A549 (cell line): ENCODE data around the gene C12orf43. TPM values are rescaled to one million over a fixed set of nuclear protein-coding genes. Genes with fewer than 3 reads are reported as not detected.

Experiments used
- ATAC-seq, 2 experiments: fragments of 200-7000 bp in 1 of 2; fragments of >200 bp in 1 of 2; cut with Nextera tagmentation in 1 of 2; cut with Tn5 transposase in 1 of 2; 3 replicates each; pipeline versions ENCODE4 v1.8.0 to v1.9.1; 2018 to 2020; ENCODE audit warnings: mild to moderate bottlenecking in 1 of 2, moderate library complexity in 1 of 2
- CTCF ChIA-PET: fragments of 300-600 bp; sonication (Branson Sonifier 250); formaldehyde crosslinking; extraction: SDS; loops from one replicate; lab custom pipeline; 2021; ENCODE audit warnings: antibody characterized with exemption, inconsistent platforms; lab: Yijun Ruan, JAX
- POLR2A ChIA-PET: fragments of 350-600 bp; formaldehyde crosslinking; extraction: SDS; loops from one replicate; lab custom pipeline; 2021; ENCODE audit warnings: antibody characterized with exemption, inconsistent platforms; lab: Yijun Ruan, JAX
- DNase-seq, 2 experiments: peaks; one replicate each; pipeline versions ENCODE4 v3.0.0 to v3.0.0-alpha.2; 2011 to 2016; ENCODE audit warnings: low read depth in 1 of 2, low spot score in 1 of 2
- FAIRE-seq: peaks from 2 replicates; lab custom pipeline; 2011; peaks lifted over from hg19 to GRCh38; lab: Jason Lieb, UNC
- H3K27ac ChIP-seq, 2 experiments: fragments of >200 bp; sonication (Bioruptor Twin); formaldehyde crosslinking; 3 replicates each; pipeline ENCODE4 v1.5.1; 2016 to 2017
- H3K4me1 ChIP-seq: fragments of >200 bp; sonication (Bioruptor Twin); formaldehyde crosslinking; 3 replicates; pipeline ENCODE4 v1.6.1; 2016
- H3K4me2 ChIP-seq: fragments of >200 bp; sonication (Bioruptor Twin); formaldehyde crosslinking; 3 replicates; pipeline ENCODE4 v1.6.1; 2016
- H3K4me3 ChIP-seq: fragments of >200 bp; sonication (Bioruptor Twin); formaldehyde crosslinking; 3 replicates; pipeline ENCODE4 v1.5.1; 2016
- H3K9me3 ChIP-seq: fragments of >200 bp; sonication (Bioruptor Twin); formaldehyde crosslinking; 3 replicates; pipeline ENCODE4 v1.6.1; 2016
- E2F6 ChIP-seq: IDR thresholded peaks from 2 replicates; pipeline ENCODE4 v1.6.1; 2012; ENCODE audit warnings: low read depth, borderline replicate concordance
- EHMT2 ChIP-seq: fragments of 200-600 bp; sonication (generic); IDR thresholded peaks from 2 replicates; pipeline ENCODE4 v1.6.1; 2016; ENCODE audit warnings: antibody characterized with exemption, low read depth, mild to moderate bottlenecking, moderate library complexity
- FOSL2 ChIP-seq, 2 experiments: fragments of 450-650 bp in 1 of 2; fragments of >200 bp in 1 of 2; sonication (Bioruptor Twin) in 1 of 2; formaldehyde crosslinking; IDR thresholded peaks; 2 replicates each; pipeline versions ENCODE4 v1.5.0 to v1.6.1; 2016 to 2020; ENCODE audit warnings: mild to moderate bottlenecking in 1 of 2, moderate library complexity in 1 of 2
- FOXS1 ChIP-seq: fragments of 250-450 bp; sonication (Bioruptor Pico); IDR thresholded peaks from 2 replicates; pipeline ENCODE4 v1.5.0; 2020; ENCODE audit warnings: mild to moderate bottlenecking, moderate library complexity
- HES2 ChIP-seq: fragments of >200 bp; sonication (Bioruptor Twin); formaldehyde crosslinking; IDR thresholded peaks from 2 replicates; pipeline ENCODE4 v1.6.1; 2016
- HOXA7 ChIP-seq: fragments of 250-450 bp; sonication (Bioruptor Pico); IDR thresholded peaks from 2 replicates; pipeline ENCODE4 v1.5.0; 2020; ENCODE audit warnings: mild to moderate bottlenecking, moderate library complexity
- KDM1A ChIP-seq: fragments of 200-600 bp; sonication (generic); IDR thresholded peaks from 2 replicates; pipeline ENCODE4 v1.6.1; 2016; ENCODE audit warnings: low read depth, mild to moderate bottlenecking
- KDM5A ChIP-seq: fragments of 200-600 bp; sonication (generic); IDR thresholded peaks from 2 replicates; pipeline ENCODE4 v1.6.1; 2016; ENCODE audit warnings: antibody characterized with exemption, mild to moderate bottlenecking
- PBX3 ChIP-seq: IDR thresholded peaks from 2 replicates; pipeline ENCODE4 v1.6.1; 2012
- RAD21 ChIP-seq, 2 experiments: fragments of >200 bp in 1 of 2; sonication (Bioruptor Twin) in 1 of 2; formaldehyde crosslinking in 1 of 2; IDR thresholded peaks in 1 of 2; conservative IDR thresholded peaks in 1 of 2; 2 replicates in 1 of 2; 3 replicates in 1 of 2; pipeline ENCODE4 v1.6.1; 2012 to 2018; ENCODE audit warnings: inconsistent platforms in 1 of 2
- RFX5 ChIP-seq: fragments of 450-650 bp; IDR thresholded peaks from 2 replicates; pipeline ENCODE4 v1.7.1; 2014; ENCODE audit warnings: antibody characterized with exemption, mild to moderate bottlenecking, moderate library complexity
- SMC3 ChIP-seq: fragments of >200 bp; sonication (Bioruptor Twin); formaldehyde crosslinking; IDR thresholded peaks from 3 replicates; pipeline ENCODE4 v1.6.1; 2018; ENCODE audit warnings: inconsistent platforms
- ZC3H11A ChIP-seq: fragments of 450-650 bp; IDR thresholded peaks from 2 replicates; pipeline ENCODE4 v1.6.1; 2014; ENCODE audit warnings: antibody characterized with exemption, mild to moderate bottlenecking
- ZSCAN20 ChIP-seq: fragments of 250-450 bp; sonication (Bioruptor Pico); IDR thresholded peaks from 2 replicates; pipeline ENCODE4 v1.8.0; 2022; ENCODE audit warnings: mild to moderate bottlenecking, moderate library complexity
- WGBS: methylation state at CpG from one replicate; pipeline ENCODE4 v1.1.6; 2017; ENCODE audit errors: missing lambda C conversion rate; 5-methylcytosine and 5-hydroxymethylcytosine counted together
- polyA plus RNA-seq, 4 experiments: library from polyadenylated mRNA; depleted of rRNA in 3 of 4; stranded (reverse); fragments of >200 nt; fragmentation: RNase III in 1 of 4; extraction: RNeasy Plus Mini Kit Qiagen cat#74134 plus additional on column Dnase treatment in 1 of 4; gene quantifications; 2 replicates in 3 of 4; 3 replicates in 1 of 4; pipeline ENCODE4 v1.2.3, GENCODE V29; 2011 to 2017
- TF ChIP-seq, protein P1 (sequence below): fragments of >200 bp; sonication (Bioruptor Twin); formaldehyde crosslinking; IDR thresholded peaks from 3 replicates; pipeline ENCODE4 v1.5.1; 2016
- TF ChIP-seq, protein P2 (sequence below): fragments of 250-450 bp; sonication (Bioruptor Pico); IDR thresholded peaks from 2 replicates; pipeline ENCODE4 v1.5.0; 2021; ENCODE audit warnings: mild to moderate bottlenecking, moderate library complexity, borderline replicate concordance

C12orf43 gene
- polyA plus RNA-seq, 2 of the 4 experiments (the other 2 are of a cell fraction), result 20.0 to 20.5 TPM

GRCh38 chr12:121009741-121010140 is 6.5 kb downstream of the C12orf43 start:
- ChIA-PET CTCF (interaction anchor here (0.6 to 2.5 kb wide), 44 partner anchors 9 to 686 kb away, joined by 3 to 14 read pairs (median 5); partner anchors contain the start of genes ACADS, HNF1A and POP5), POLR2A (no interaction called here)
- peak; percentile 70 to 81 for DNase-seq
- WGBS, result 12% methylated on average over 10 of the region's 10 CpGs
- ATAC-seq, result peak; percentile 95 to 96
- Histone ChIP-seq H3K4me2 (no peak overlapping the region), H3K4me3 (no peak overlapping the region)
- peak; percentile 79 for FAIRE-seq
- no peak for TF ChIP-seq KDM5A
- TF ChIP-seq SMC3, result peak; percentile 81
- TF ChIP-seq RAD21 (conservative IDR thresholded peaks at IDR 0.05 in 1 of 2, IDR thresholded peaks at IDR 0.05 in 1 of 2), result peak; percentile 85 to 90
- no peak for TF ChIP-seq RFX5
- TF ChIP-seq, protein P1, sequence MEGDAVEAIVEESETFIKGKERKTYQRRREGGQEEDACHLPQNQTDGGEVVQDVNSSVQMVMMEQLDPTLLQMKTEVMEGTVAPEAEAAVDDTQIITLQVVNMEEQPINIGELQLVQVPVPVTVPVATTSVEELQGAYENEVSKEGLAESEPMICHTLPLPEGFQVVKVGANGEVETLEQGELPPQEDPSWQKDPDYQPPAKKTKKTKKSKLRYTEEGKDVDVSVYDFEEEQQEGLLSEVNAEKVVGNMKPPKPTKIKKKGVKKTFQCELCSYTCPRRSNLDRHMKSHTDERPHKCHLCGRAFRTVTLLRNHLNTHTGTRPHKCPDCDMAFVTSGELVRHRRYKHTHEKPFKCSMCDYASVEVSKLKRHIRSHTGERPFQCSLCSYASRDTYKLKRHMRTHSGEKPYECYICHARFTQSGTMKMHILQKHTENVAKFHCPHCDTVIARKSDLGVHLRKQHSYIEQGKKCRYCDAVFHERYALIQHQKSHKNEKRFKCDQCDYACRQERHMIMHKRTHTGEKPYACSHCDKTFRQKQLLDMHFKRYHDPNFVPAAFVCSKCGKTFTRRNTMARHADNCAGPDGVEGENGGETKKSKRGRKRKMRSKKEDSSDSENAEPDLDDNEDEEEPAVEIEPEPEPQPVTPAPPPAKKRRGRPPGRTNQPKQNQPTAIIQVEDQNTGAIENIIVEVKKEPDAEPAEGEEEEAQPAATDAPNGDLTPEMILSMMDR, result peak; percentile 83
- TF ChIP-seq E2F6, result no peak
- TF ChIP-seq PBX3, result no peak
- 0 out of 2 replicates have a peak, but pooled peaks have one; percentile 6 for TF ChIP-seq ZC3H11A
- TF ChIP-seq HOXA7, result no peak
- TF ChIP-seq, all 56 proteins: peak for 4
- no peaks in the 10 kb centered on the region for H3K9me3 ChIP-seq
- no peaks in the 10 kb centered on the region; the same call in 2 of the 3 replicates for H3K4me1 ChIP-seq
- H3K27ac ChIP-seq, result no peak overlapping the region

DNA sequence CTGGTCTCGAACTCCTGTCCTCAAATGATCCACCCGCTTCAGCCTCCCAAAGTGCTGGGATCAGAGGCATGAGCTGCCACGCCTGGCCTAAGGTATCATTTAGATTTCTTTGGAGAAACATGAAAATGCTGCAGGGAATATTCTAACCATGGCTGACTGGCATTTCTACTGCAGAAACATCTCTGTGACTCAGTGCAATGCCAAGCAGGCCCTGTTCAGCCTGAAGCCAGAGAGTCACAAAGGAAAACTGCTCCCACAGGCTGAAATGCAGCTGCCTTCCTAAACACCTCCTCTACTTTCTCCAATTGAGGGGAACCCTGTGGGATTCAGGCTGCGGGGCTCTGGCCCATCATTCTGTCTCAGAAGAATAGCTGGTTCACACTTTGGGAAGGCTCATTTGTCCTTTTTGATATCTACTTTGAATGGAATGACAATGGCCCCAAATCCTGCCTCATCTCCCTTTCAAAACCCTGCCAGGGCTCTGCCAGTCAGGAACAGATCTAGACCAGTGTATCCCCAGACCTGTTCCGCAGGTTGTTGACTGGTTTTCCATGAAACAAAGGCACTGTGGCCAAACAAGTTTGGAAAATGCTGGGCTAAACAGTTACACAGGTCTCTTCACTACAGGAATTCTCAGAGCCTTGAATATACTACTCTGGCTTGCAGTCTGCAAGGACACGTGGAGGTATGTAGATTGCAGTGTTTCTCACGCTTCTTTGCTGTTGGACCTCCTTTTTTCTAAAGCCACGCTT is 7.8 kb downstream of the C12orf43 start:
- DNase-seq (no peak), ATAC-seq (no peak), FAIRE-seq (no peak)
- CTCF ChIA-PET, result interaction anchor here (1.0 to 7.8 kb wide), 12 partner anchors 7 to 425 kb away, joined by 3 to 69 read pairs (median 8); partner anchors contain the start of gene HNF1A
- peaks cover 1% of the 10 kb centered on the region; the same call in 2 of the 3 replicates for H3K4me1 ChIP-seq
- 90% methylated on average over 8 of the region's 8 CpGs for WGBS
- TF ChIP-seq FOSL2 (IDR thresholded peaks at IDR 0.05) (no peak), FOSL2 (CRISPR knock-in tag; IDR thresholded peaks at IDR 0.05) (no peak), RFX5 (no peak), KDM5A (no peak), ZSCAN20 (CRISPR knock-in tag) (no peak), HES2 (no peak), FOXS1 (CRISPR knock-in tag) (no peak), EHMT2 (no peak), KDM1A (no peak)
- TF ChIP-seq, protein P2, sequence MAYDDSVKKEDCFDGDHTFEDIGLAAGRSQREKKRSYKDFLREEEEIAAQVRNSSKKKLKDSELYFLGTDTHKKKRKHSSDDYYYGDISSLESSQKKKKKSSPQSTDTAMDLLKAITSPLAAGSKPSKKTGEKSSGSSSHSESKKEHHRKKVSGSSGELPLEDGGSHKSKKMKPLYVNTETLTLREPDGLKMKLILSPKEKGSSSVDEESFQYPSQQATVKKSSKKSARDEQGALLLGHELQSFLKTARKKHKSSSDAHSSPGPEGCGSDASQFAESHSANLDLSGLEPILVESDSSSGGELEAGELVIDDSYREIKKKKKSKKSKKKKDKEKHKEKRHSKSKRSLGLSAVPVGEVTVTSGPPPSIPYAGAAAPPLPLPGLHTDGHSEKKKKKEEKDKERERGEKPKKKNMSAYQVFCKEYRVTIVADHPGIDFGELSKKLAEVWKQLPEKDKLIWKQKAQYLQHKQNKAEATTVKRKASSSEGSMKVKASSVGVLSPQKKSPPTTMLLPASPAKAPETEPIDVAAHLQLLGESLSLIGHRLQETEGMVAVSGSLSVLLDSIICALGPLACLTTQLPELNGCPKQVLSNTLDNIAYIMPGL, result no peak
- TF ChIP-seq, protein P1, result no peak
- TF ChIP-seq, all 56 proteins: peak for 0
- no peaks in the 10 kb centered on the region for H3K9me3 ChIP-seq
- POLR2A ChIA-PET, result no interaction called here
- H3K4me2 ChIP-seq, result no peak overlapping the region
- no peak overlapping the region for H3K4me3 ChIP-seq
- H3K27ac ChIP-seq, result no peak overlapping the region
